HepG2 (cell line): ENCODE data around the gene EPHA2. TPM values are rescaled to one million over a fixed set of nuclear protein-coding genes. Genes with fewer than 3 reads are reported as not detected.

Source experiments
- ATAC-seq: fragments of 200-7000 bp; cut with Tn5 transposase; 3 replicates; pipeline ENCODE4 v1.9.1; 2020; ENCODE audit warnings: mild to moderate bottlenecking, moderate library complexity
- BruUV-seq: library from RNA; stranded (reverse); fragments of 400-500 nt; replicated peaks from 2 replicates; lab custom pipeline; 2021; lab: Mats Ljungman, UMichigan
- CTCF ChIA-PET: fragments of 300-600 bp; formaldehyde crosslinking; extraction: SDS; loops from one replicate; lab custom pipeline; 2021; ENCODE audit warnings: low total read pairs, inconsistent platforms, low intra/inter-chr PET ratio; lab: Yijun Ruan, JAX
- POLR2A ChIA-PET: fragments of 350-600 bp; sonication (Branson Sonifier 250); formaldehyde crosslinking; loops from one replicate; lab custom pipeline; 2020; ENCODE audit warnings: antibody characterized with exemption, inconsistent platforms; lab: Yijun Ruan, JAX
- DNase-seq: peaks from one replicate; pipeline ENCODE4 v3.0.0-alpha.2; 2015; ENCODE audit warnings: low spot score
- FAIRE-seq: peaks from 3 replicates; lab custom pipeline; 2011; peaks lifted over from hg19 to GRCh38; lab: Jason Lieb, UNC
- H2AFZ ChIP-seq: one replicate; pipeline ENCODE4 v1.6.1; 2011; ENCODE audit warnings: low read length, inconsistent platforms
- H3K27ac ChIP-seq: fragments of 300-600 bp; 3 replicates; pipeline ENCODE4 v1.8.0; 2011; ENCODE audit warnings: mixed run types, mild to moderate bottlenecking, mixed read lengths, low read length, inconsistent platforms; ENCODE audit not compliant: insufficient read depth; ENCODE audit errors: extremely low read length
- H3K27me3 ChIP-seq, 2 experiments: fragments of 200-600 bp in 1 of 2; 2 replicates in 1 of 2; 3 replicates in 1 of 2; pipeline versions ENCODE4 v1.6.0 to v1.8.0; 2011; ENCODE audit warnings: low read length in 2 of 2, mild to moderate bottlenecking in 2 of 2, moderate library complexity in 2 of 2, inconsistent platforms in 1 of 2; ENCODE audit not compliant: insufficient read depth in 2 of 2, control insufficient read depth in 1 of 2
- H3K36me3 ChIP-seq, 2 experiments: fragments of 200-600 bp in 1 of 2; replicated peaks in 1 of 2; 2 replicates in 1 of 2; 3 replicates in 1 of 2; pipeline versions ENCODE4 v1.5.1 to v1.8.0; 2011; ENCODE audit warnings: low read length in 2 of 2, inconsistent platforms in 1 of 2; ENCODE audit not compliant: insufficient read depth in 2 of 2, control insufficient read depth in 1 of 2
- H3K4me1 ChIP-seq: 2 replicates; pipeline ENCODE4 v1.5.1; 2012; ENCODE audit warnings: low read length, inconsistent platforms; ENCODE audit not compliant: insufficient read depth
- H3K4me2 ChIP-seq: 2 replicates; pipeline ENCODE4 v1.6.0; 2011; ENCODE audit warnings: low read depth, low read length, inconsistent platforms
- H3K4me3 ChIP-seq, 3 experiments: fragments of 200-600 bp in 1 of 3; sonication (generic), shearing (Covaris generic) in 1 of 3; replicated peaks in 1 of 3; 2 replicates each; pipeline ENCODE4 v1.5.1; 2011 to 2016; ENCODE audit warnings: low read length in 3 of 3, inconsistent platforms in 2 of 3, low read depth in 2 of 3, mild to moderate bottlenecking in 2 of 3, control low read depth in 1 of 3, mixed read lengths in 1 of 3; ENCODE audit not compliant: insufficient read depth in 1 of 3
- H3K79me2 ChIP-seq: one replicate; pipeline ENCODE4 v1.6.1; 2011; ENCODE audit warnings: low read length, inconsistent platforms; ENCODE audit not compliant: insufficient read depth
- H3K9ac ChIP-seq: 2 replicates; pipeline ENCODE4 v1.6.0; 2011; ENCODE audit warnings: mild to moderate bottlenecking, low read depth, low read length, inconsistent platforms; ENCODE audit not compliant: insufficient read depth
- H3K9me3 ChIP-seq: 2 replicates; pipeline ENCODE4 v1.5.1; 2012; ENCODE audit warnings: mild to moderate bottlenecking, low read length
- H4K20me1 ChIP-seq: 2 replicates; pipeline ENCODE4 v1.6.0; 2011; ENCODE audit warnings: inconsistent platforms, mild to moderate bottlenecking, low read length, moderate library complexity; ENCODE audit not compliant: insufficient read depth
- ATF3 ChIP-seq: sonication (generic); formaldehyde crosslinking; IDR thresholded peaks from 2 replicates; pipeline ENCODE4 v1.4.0; 2020; ENCODE audit warnings: missing genetic modification reagents
- MYNN ChIP-seq: sonication (generic); formaldehyde crosslinking; IDR thresholded peaks from 2 replicates; pipeline ENCODE4 v1.4.0; 2020; ENCODE audit warnings: mild to moderate bottlenecking, low read depth, missing genetic modification reagents
- RFX1 ChIP-seq: fragments of 450-650 bp; IDR thresholded peaks from 2 replicates; pipeline ENCODE4 v1.6.1; 2017
- RNF2 ChIP-seq: fragments of 450-650 bp; conservative IDR thresholded peaks from 2 replicates; pipeline ENCODE4 v1.6.1; 2016; ENCODE audit warnings: low read depth
- ZFP36L2 ChIP-seq: sonication (generic); formaldehyde crosslinking; IDR thresholded peaks from 2 replicates; pipeline ENCODE4 v1.4.0; 2020; ENCODE audit warnings: missing genetic modification reagents
- ZNF121 ChIP-seq: sonication (generic); formaldehyde crosslinking; IDR thresholded peaks from 2 replicates; pipeline ENCODE4 v1.5.0; 2020; ENCODE audit warnings: mild to moderate bottlenecking, missing genetic modification reagents
- ZNF687 ChIP-seq: sonication (generic); formaldehyde crosslinking; IDR thresholded peaks from 2 replicates; pipeline ENCODE4 v1.5.1; 2020; ENCODE audit warnings: mild to moderate bottlenecking, missing genetic modification reagents, moderate library complexity
- ZNF709 ChIP-seq: sonication (generic); formaldehyde crosslinking; IDR thresholded peaks from 2 replicates; pipeline ENCODE4 v1.5.0; 2020; ENCODE audit warnings: mild to moderate bottlenecking, missing genetic modification reagents
- WGBS: methylation state at CpG from one replicate; pipeline ENCODE4 v1.1.6; 2017; ENCODE audit warnings: low lambda C conversion rate; 5-methylcytosine and 5-hydroxymethylcytosine counted together
- in situ Hi-C: cut with HindIII; loops from 2 replicates; pipeline ENCODE4 v1.10.0; 2017; ENCODE audit warnings: low pct_unique_long_range_greater_than_20kb; ENCODE audit not compliant: extremely low pct_ligation_motif_present
- intact Hi-C: fragments of 100-400 bp; cut with micrococcal nuclease; formaldehyde crosslinking; loops from one replicate; pipeline ENCODE4 v1.10.0; 2022; ENCODE audit not compliant: unreplicated experiment
- polyA plus RNA-seq, 8 experiments: library from polyadenylated mRNA; depleted of rRNA in 3 of 8; stranded (reverse) in 7 of 8; unstranded in 1 of 8; fragments of >200 nt; fragmentation: Illumina TruSeq in 4 of 8; extraction: Trizol in 4 of 8; gene quantifications; 2 replicates each; pipeline versions ENCODE4 v1.2.1 to v1.2.3, GENCODE V29; 2011 to 2016; ENCODE audit warnings: low read depth in 4 of 8, missing spikeins in 1 of 8, mixed read lengths in 1 of 8; ENCODE audit not compliant: insufficient read depth in 1 of 8
- total RNA-seq, 5 experiments: library from RNA; depleted of rRNA; stranded (reverse); fragments of >200 nt; fragmentation: Illumina TruSeq; extraction: Trizol; gene quantifications; 2 replicates each; pipeline ENCODE4 v1.2.3, GENCODE V29; 2016; ENCODE audit warnings: low read depth in 1 of 5

Gene EPHA2
- total and polyA plus RNA-seq, 2 of the 13 experiments (the other 11 are each of a cell fraction or from before 2014, with no cell fraction given), result 33.6 to 53.6 TPM

DNA sequence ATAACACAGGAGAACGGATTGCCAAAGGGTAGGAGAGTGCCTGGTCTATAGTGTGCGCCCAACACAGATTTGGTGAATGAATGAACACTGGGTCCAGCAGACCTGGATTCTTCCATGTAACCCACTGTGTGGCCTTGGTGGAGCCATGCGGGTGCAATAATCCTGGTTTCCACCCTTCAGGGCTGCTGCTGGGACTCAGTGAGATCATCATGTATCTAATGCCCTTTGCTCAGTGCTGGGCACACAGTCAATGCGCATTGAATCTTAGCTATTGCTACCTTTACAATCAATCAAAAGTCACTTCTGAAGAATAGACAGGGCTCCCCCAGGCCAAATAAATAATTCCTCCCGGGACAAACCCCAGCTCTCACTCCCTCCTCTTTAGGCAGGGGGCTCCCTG, 5.8 kb upstream of the EPHA2 start (continued):
- no peak for TF ChIP-seq RFX1
- TF ChIP-seq ZFP36L2 (CRISPR knock-in tag), result no peak
- no peak for TF ChIP-seq ATF3 (CRISPR knock-in tag)
- TF ChIP-seq ZNF709 (CRISPR knock-in tag), result no peak

GRCh38 chr1:16158993-16159831, 3.3 kb upstream of the EPHA2 start:
- in situ Hi-C loops, result no loop called here
- no peaks in the 10 kb centered on the region; a peak in 1 of 5 replicates for H3K27me3 ChIP-seq
- no peak overlapping the region for H3K9ac ChIP-seq
- DNase-seq (no peak), FAIRE-seq (no peak), ATAC-seq (no peak)
- H3K4me3 ChIP-seq, result no peak overlapping the region
- intact Hi-C loops, result no loop called here
- BruUV-seq, result no TSS peak
- no peaks in the 10 kb centered on the region for H3K9me3 ChIP-seq
- H3K79me2 ChIP-seq, result peaks cover 24% of the 10 kb centered on the region
- ChIA-PET CTCF (no interaction called here), POLR2A (no interaction called here)
- H3K36me3 ChIP-seq, result no peaks in the 10 kb centered on the region
- H2AFZ ChIP-seq, result no peak overlapping the region
- no peak overlapping the region for H3K27ac ChIP-seq
- peaks cover 30% of the 10 kb centered on the region for H3K4me1 ChIP-seq
- peaks cover 1% of the 10 kb centered on the region; the same call in 1 of the 2 replicates for H4K20me1 ChIP-seq
- 76% methylated on average over 14 of the region's 16 CpGs for WGBS
- TF ChIP-seq ZNF687 (peak; percentile 19; the same call in 1 of the 2 replicates), ZNF121 (CRISPR knock-in tag) (peak; percentile 80), MYNN (no peak), RNF2 (no peak)
- H3K4me2 ChIP-seq, result no peak overlapping the region
